HG03064 (cell line): ENCODE measurements around the gene TMEM51.

Experiments
- ATAC-seq: cut with Tn5 transposase; IDR thresholded peaks from one replicate; pipeline ENCODE4 v1.9.1; 2021; ENCODE audit warnings: low read depth; ENCODE audit not compliant: unreplicated experiment

The TMEM51 gene

GRCh38 chr1:15238789-15239188, 85.2 kb downstream of the TMEM51 start:
- ATAC-seq = no peak

- no peak for ATAC-seq
Measured at GRCh38 chr1:15242766-15243165, 89.2 kb downstream of the TMEM51 start.

- ATAC-seq = no peak
Measured at GRCh38 chr1:15243275-15244043, 89.9 kb downstream of the TMEM51 start.

GRCh38 chr1:15244813-15245212, 91.3 kb downstream of the TMEM51 start:
- no peak for ATAC-seq

GRCh38 chr1:15245593-15246360, 92.2 kb downstream of the TMEM51 start:
- ATAC-seq = no peak

GRCh38 chr1:15246960-15247614, 93.5 kb downstream of the TMEM51 start, which contains the start of gene FHAD1:
Gene FHAD1 (plus strand): TSS chr1:15247223. CDS start chr1:15251785, 4,562 bp downstream.
- ATAC-seq = no peak

- no peak for ATAC-seq
Measured at GRCh38 chr1:15248216-15248615, 94.7 kb downstream of the TMEM51 start.

GRCh38 chr1:15249081-15249480, 95.5 kb downstream of the TMEM51 start:
- ATAC-seq = no peak

GRCh38 chr1:15251857-15252835, 98.6 kb downstream of the TMEM51 start:
- no peak for ATAC-seq

- ATAC-seq = no peak
Measured at GRCh38 chr1:15254559-15254958, 101.0 kb downstream of the TMEM51 start.

GRCh38 chr1:15255582-15256149, 102.1 kb downstream of the TMEM51 start:
- ATAC-seq = no peak

GRCh38 chr1:15256584-15256983, 103.0 kb downstream of the TMEM51 start:
- no peak for ATAC-seq

GRCh38 chr1:15257309-15257708, 103.8 kb downstream of the TMEM51 start:
- ATAC-seq = no peak

GRCh38 chr1:15258833-15259621, 105.5 kb downstream of the TMEM51 start:
- ATAC-seq = no peak

GRCh38 chr1:15259622-15260007, 106.1 kb downstream of the TMEM51 start:
- ATAC-seq = no peak

- ATAC-seq = no peak
Measured at GRCh38 chr1:15260418-15261154, 107.0 kb downstream of the TMEM51 start.

GRCh38 chr1:15261155-15262002, 107.8 kb downstream of the TMEM51 start:
- ATAC-seq = no peak

GRCh38 chr1:15262003-15262377, 108.4 kb downstream of the TMEM51 start:
- ATAC-seq = no peak
